Lower lobe of right lung (tissue), 2 donors: ENCODE results near the gene BRAT1. TPM values are rescaled to one million over a fixed set of nuclear protein-coding genes. Genes with fewer than 3 reads are reported as not detected.

ENCODE experiments used
- ATAC-seq, 2 donors: fragments of 200-7000 bp; cut with Tn5 transposase; one replicate each; pipeline ENCODE4 v1.9.1; 2020 to 2022; ENCODE audit warnings: mild to moderate bottlenecking in 2 of 2, moderate library complexity in 2 of 2
- DNase-seq: peaks from one replicate; pipeline ENCODE4 v3.0.0-alpha.2; 2020
- H3K27ac ChIP-seq: fragments of 200-600 bp; one replicate; pipeline ENCODE4 v1.8.0; 2022
- H3K27me3 ChIP-seq: fragments of 200-600 bp; one replicate; pipeline ENCODE4 v1.8.0; 2022; ENCODE audit warnings: low read depth
- H3K36me3 ChIP-seq: fragments of 200-600 bp; one replicate; pipeline ENCODE4 v1.8.0; 2022; ENCODE audit warnings: mild to moderate bottlenecking
- H3K4me1 ChIP-seq: fragments of 200-600 bp; one replicate; pipeline ENCODE4 v1.8.0; 2022
- H3K4me3 ChIP-seq: fragments of 200-600 bp; one replicate; pipeline ENCODE4 v1.8.0; 2022; ENCODE audit warnings: mild to moderate bottlenecking
- H3K9me3 ChIP-seq: fragments of 200-600 bp; one replicate; pipeline ENCODE4 v1.8.0; 2022
- CTCF ChIP-seq: fragments of 200-600 bp; IDR thresholded peaks from one replicate; pipeline ENCODE4 v1.8.0; 2022; ENCODE audit warnings: antibody characterized with exemption, mild to moderate bottlenecking
- intact Hi-C: fragments of 100-400 bp; cut with DNase I; formaldehyde crosslinking; loops from one replicate; pipeline ENCODE4 v1.11.0; 2022
- total RNA-seq: library from RNA; stranded (reverse); fragmentation: NEBNext Ultra II Directional; extraction: Animal tissue kit (Norgen Biotek cat#: 25700); gene quantifications from one replicate; pipeline ENCODE4 v1.2.1, GENCODE V29; 2021
- donor health status: DM: no; HTN: yes; CAD: no; lungs with severe emphysema.

Gene BRAT1
- total RNA-seq, 1 donor from 2014 or later: 24.4 TPM

GRCh38 chr7:2587778-2588177 is 32.5 kb upstream of the BRAT1 start:
- DNase-seq (no peak), ATAC-seq (peak; percentile 12 to 18)
- intact Hi-C loops: no loop called here
- Histone ChIP-seq H3K27ac (no peak overlapping the region), H3K36me3 (peaks cover 72% of the 10 kb centered on the region), H3K4me3 (no peak overlapping the region), H3K9me3 (no peaks in the 10 kb centered on the region), H3K27me3 (no peaks in the 10 kb centered on the region), H3K4me1 (no peaks in the 10 kb centered on the region)
- TF ChIP-seq CTCF: no peak

- DNase-seq: no peak
- Histone ChIP-seq H3K27ac (no peak overlapping the region), H3K36me3 (peaks cover 66% of the 10 kb centered on the region), H3K9me3 (no peaks in the 10 kb centered on the region), H3K4me3 (no peak overlapping the region), H3K27me3 (no peaks in the 10 kb centered on the region), H3K4me1 (no peaks in the 10 kb centered on the region)
- no peak for ATAC-seq
- no peak for TF ChIP-seq CTCF
- intact Hi-C loops: no loop called here
Observed at GRCh38 chr7:2587134-2587533, 31.8 kb upstream of the BRAT1 start.

- intact Hi-C loops: no loop called here
- Histone ChIP-seq H3K4me3 (no peak overlapping the region), H3K9me3 (no peaks in the 10 kb centered on the region), H3K27ac (no peak overlapping the region), H3K27me3 (no peaks in the 10 kb centered on the region), H3K4me1 (no peaks in the 10 kb centered on the region), H3K36me3 (peaks cover 62% of the 10 kb centered on the region)
- TF ChIP-seq CTCF: no peak
- DNase-seq (no peak), ATAC-seq (peak in 1 of 2 donors; percentile 10)
Observed at GRCh38 chr7:2586326-2587020, 31.1 kb upstream of the BRAT1 start.

- intact Hi-C loops: no loop called here
- H3K27me3 ChIP-seq: no peaks in the 10 kb centered on the region
- no peak overlapping the region for H3K4me3 ChIP-seq
- no peak for TF ChIP-seq CTCF
- ATAC-seq (no peak), DNase-seq (no peak)
- no peaks in the 10 kb centered on the region for H3K4me1 ChIP-seq
- peaks cover 52% of the 10 kb centered on the region for H3K36me3 ChIP-seq
- no peaks in the 10 kb centered on the region for H3K9me3 ChIP-seq
- no peak overlapping the region for H3K27ac ChIP-seq
Observed at GRCh38 chr7:2585446-2585845, 30.1 kb upstream of the BRAT1 start.

GRCh38 chr7:2583798-2584580 is 28.7 kb upstream of the BRAT1 start:
- ATAC-seq (no peak), DNase-seq (no peak)
- no peak overlapping the region for H3K27ac ChIP-seq
- no peak overlapping the region for H3K4me3 ChIP-seq
- no peaks in the 10 kb centered on the region for H3K9me3 ChIP-seq
- intact Hi-C loops: no loop called here
- peaks cover 45% of the 10 kb centered on the region for H3K36me3 ChIP-seq
- no peak for TF ChIP-seq CTCF
- no peaks in the 10 kb centered on the region for H3K27me3 ChIP-seq
- H3K4me1 ChIP-seq: no peaks in the 10 kb centered on the region
